Placental epithelial cell (primary cell): ENCODE data around the gene UBE2G2. TPM values are rescaled to one million over a fixed set of nuclear protein-coding genes. Genes with fewer than 3 reads are reported as not detected.

Experiments
- total RNA-seq: library from RNA; depleted of rRNA; stranded (reverse); fragments of >200 nt; gene quantifications from 2 replicates; pipeline ENCODE4 v1.2.3, GENCODE V29; 2012

The UBE2G2 gene, protein sequence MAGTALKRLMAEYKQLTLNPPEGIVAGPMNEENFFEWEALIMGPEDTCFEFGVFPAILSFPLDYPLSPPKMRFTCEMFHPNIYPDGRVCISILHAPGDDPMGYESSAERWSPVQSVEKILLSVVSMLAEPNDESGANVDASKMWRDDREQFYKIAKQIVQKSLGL
- 42.8 and 43.3 TPM in 2 replicates for total RNA-seq

DNA sequence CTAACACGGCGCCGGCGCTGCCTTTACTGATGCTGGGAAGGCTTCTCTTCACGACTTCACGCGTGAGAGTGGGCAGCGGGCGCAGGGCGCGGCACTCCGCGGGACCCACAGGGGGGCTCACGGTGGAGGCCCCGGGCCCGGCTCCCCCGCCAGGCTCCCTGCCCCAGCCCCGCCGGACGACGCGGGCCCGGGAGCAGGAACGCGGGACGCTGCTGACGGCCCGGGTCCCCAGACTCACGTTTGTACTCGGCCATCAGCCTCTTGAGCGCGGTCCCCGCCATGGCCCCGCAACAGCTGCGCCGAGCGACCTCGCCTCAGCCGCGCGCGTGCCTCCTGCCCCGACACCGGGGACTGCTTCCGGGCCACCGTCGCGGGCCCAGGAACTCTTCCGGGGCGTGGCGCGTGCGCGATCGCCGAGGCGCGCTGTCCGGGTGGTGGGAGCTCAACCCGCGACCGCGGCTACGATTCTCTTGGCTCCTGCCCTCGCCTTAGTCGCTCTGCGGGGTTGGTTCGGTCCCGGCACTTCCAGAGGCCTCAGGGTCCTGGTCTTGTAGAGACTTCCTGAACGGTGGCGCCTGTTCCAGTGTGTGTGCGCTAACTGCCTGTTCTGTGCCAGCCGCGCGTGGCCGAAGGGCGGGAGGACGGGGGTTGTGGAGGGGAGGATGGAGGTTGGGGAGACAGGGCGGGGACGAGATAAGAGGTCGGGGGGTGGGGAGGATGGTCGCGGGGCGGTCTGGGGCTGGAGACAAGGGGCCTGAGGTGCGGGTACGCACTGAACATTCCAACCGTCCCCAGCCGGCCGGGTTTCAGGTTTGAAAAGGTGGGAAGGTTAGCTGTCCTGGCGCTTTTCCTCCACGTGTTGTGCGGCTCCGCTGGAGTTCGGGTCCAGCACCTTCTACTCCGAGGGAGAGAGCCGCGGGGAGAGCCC is at the start of gene UBE2G2:
Gene UBE2G2 (minus strand): TSS at position 353 of the 928 bp plus-strand sequence. CDS start 72 bp downstream, at position 281.

DNA sequence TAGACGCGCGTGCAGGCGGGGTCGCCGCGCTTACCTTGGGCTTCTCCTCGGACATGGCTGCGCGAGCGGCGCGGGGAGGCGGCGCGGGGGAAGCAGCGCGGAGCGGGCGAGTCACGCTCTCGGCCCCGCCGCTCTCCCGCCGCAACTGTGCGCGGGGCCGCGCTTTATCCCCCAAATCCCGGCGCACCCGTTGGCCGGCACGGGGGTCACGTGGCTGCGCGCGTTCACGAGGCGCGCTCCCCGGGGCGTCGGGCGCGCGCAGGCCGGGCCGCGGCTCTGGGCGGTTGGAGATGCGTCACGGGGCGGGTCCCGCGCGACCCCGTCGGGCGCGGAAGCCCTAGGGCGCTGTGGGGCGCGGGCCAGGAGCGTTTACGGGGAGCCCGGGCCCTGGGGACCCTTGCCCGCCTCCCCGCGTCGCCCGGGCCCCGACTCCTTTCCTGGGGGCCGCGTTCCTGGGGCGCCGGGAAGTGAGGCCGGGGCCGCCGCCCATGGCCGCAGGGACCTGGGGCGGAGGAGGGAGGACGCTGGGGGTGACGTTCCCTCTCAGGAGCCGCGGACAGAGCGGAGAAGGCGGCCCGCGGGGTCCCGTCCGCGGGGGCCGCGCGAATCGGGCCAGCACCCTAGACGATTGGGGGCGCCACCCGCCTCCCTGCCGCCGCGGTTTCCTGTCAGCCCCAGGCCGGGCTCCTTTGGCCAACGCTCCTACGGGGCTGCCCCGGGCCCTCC is 16.5 kb upstream of the UBE2G2 start, which contains the start of gene SUMO3:
Gene SUMO3 (minus strand): TSS at position 149 of the 726 bp plus-strand sequence. CDS start 94 bp downstream, at position 55.

Other genes starting within 250 kb of the UBE2G2 start
- not detected in 2 replicates for gene KRTAP10-3, start 243.0 kb downstream of the UBE2G2 start, total RNA-seq
- not detected in 2 replicates for gene KRTAP10-4, start 228.1 kb downstream of the UBE2G2 start, total RNA-seq
- not detected in 2 replicates for gene KRTAP10-5, start 221.2 kb downstream of the UBE2G2 start, total RNA-seq
- not detected in 2 replicates for gene KRTAP10-6, start 209.3 kb downstream of the UBE2G2 start, total RNA-seq
- gene KRTAP10-7, start 201.2 kb downstream of the UBE2G2 start, total RNA-seq: not detected in 2 replicates
- gene KRTAP10-8, start 189.7 kb downstream of the UBE2G2 start, total RNA-seq: not detected in 2 replicates
- gene KRTAP10-9, start 174.7 kb downstream of the UBE2G2 start, total RNA-seq: not detected in 2 replicates
- gene KRTAP10-10, start 164.5 kb downstream of the UBE2G2 start, total RNA-seq: not detected in 2 replicates
- not detected in 2 replicates for gene KRTAP10-11, start 155.4 kb downstream of the UBE2G2 start, total RNA-seq
- gene KRTAP12-4, start 147.2 kb downstream of the UBE2G2 start, total RNA-seq: not detected in 2 replicates
- not detected in 2 replicates for gene KRTAP12-3, start 143.9 kb downstream of the UBE2G2 start, total RNA-seq
- gene KRTAP12-2, start 134.9 kb downstream of the UBE2G2 start, total RNA-seq: not detected in 2 replicates
- gene KRTAP12-1, start 119.7 kb downstream of the UBE2G2 start, total RNA-seq: not detected in 2 replicates
- gene KRTAP10-12, start 104.6 kb downstream of the UBE2G2 start, total RNA-seq: not detected in 2 replicates
- gene TSPEAR, start 90.2 kb downstream of the UBE2G2 start, total RNA-seq: not detected in 2 replicates
- 66.7 and 112 TPM in 2 replicates for gene SUMO3, start 16.2 kb upstream of the UBE2G2 start, total RNA-seq
- 147 and 178 TPM in 2 replicates for gene PTTG1IP, start 71.9 kb upstream of the UBE2G2 start, total RNA-seq
- gene ITGB2, start 119.1 kb upstream of the UBE2G2 start, total RNA-seq: 0.43 TPM in 1 of 2 replicates, not detected in the other
- gene SLX9, start 138.2 kb upstream of the UBE2G2 start, total RNA-seq: 6.3 and 11.4 TPM in 2 replicates